ENCODE measurements around the gene PTPRC.

The PTPRC gene

DNA sequence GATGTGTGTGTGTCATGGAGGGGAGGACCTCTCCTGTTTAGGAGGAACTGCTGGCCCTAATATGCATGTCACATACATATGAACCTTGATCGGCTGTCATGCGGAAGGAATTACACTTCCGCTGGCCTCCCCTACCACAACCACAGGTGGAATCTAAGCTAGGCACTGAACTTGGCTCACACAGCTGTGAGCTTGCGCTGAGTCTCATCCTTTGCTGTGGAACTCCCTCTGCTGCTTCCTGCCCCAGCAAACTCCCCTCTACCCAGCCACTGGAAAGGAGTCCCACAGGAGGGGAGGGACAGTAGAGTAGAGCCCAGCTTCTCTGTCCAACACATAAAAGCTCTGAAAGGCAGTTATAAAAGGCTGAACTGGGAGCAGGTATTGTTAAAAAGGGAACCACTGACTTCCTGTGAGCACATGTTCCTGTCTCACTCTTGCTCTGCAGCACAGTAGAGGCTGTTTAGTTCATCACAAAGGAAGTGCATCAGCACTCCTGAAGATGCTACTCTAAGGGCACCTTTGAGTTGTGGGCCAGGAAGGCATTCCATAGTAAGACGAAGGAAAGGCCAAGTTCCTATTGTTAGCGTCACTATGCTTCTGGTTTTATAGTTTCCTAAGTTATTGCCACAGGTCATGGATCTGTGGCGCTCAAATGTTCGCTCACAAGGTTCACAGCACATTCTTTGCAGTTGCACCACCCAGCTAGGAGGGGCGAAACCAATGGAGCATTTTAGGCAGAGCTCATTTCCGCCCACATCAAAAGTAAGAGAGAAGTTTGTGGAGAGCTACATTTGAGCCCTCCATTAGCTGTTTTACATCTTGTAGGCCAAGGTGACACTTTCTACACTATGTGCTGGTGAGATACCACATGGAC, 17.7 kb upstream of the PTPRC start:
- no peak for DNase-seq (ENCODE audit: low read depth)

DNA sequence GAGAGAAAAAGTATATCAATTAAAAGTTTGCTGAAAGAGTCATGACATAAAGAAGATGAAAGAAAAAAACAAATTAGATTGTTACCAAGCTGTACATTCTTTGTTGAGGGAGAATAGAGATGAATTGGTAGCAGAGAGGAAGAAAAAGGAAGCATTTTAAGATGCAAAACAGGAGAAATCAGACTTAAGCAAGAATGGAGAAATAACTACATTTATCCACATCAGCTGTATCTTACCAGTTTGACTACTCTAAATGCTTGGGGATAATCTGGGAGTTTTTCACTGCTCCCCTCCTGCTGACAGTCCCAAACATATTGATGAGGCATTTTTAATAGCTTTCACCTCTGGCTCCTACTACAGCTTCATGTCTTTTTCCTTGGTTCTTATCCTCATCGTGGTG, 16.8 kb upstream of the PTPRC start:
- no peak for DNase-seq (ENCODE audit: low read depth)

DNA sequence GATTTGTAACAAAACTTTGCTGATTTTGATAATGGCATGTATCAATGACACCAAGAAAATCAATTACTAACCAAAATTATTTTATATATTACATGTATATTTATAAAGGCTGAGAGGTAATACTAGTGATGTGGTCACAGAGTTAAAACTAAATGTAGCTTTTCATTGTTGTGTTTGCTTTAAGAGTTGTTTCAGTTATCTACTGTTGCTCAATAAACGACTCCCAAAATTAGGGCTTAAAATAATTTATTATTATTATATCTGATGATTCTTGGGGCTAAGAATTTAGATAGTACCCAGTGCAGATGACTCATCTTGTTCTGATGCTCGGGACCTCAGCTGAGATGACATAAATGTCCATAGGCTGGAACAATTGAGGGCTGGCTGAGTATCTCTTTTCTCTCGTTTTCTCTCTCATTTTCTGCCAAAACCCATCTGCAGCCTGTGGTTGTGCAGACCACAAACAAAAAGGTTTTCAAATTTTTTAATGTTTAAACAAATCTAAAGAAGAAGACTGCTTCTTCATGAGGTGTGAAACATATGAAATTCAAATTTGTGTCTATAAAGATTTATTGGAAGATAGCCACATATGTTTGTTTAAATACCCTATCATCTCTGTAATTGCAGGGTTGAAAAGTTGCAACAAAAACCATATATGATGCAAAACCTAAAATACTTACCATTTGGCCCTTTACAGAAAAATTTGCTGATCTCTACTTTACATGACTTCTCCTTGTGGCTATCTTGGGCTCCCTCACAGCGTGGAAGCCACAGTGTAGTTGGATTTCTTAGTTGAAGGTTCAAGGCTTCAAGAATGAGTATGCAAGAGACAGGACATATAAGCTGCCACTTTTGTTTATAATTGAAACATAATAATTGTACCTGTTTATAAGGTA, 14.8 kb upstream of the PTPRC start:
- DNase-seq (ENCODE audit: low read depth): no peak

DNA sequence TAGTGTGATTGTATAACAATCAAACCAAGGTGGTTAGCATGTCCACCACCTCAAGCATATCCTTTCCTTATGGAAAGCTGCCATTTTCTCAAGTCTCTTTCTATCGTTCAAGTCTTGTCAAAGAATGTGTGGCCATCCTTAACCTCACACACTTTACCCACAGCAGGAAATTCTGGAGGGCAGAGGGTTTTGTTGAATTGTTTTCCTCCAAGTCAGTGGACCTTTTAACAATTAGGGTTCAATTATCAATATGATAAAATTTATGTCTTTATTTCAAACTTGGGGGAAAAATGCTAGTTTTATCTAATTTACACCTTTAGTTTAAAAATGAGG, 14.2 kb upstream of the PTPRC start:
- DNase-seq (ENCODE audit: low read depth): no peak

DNA sequence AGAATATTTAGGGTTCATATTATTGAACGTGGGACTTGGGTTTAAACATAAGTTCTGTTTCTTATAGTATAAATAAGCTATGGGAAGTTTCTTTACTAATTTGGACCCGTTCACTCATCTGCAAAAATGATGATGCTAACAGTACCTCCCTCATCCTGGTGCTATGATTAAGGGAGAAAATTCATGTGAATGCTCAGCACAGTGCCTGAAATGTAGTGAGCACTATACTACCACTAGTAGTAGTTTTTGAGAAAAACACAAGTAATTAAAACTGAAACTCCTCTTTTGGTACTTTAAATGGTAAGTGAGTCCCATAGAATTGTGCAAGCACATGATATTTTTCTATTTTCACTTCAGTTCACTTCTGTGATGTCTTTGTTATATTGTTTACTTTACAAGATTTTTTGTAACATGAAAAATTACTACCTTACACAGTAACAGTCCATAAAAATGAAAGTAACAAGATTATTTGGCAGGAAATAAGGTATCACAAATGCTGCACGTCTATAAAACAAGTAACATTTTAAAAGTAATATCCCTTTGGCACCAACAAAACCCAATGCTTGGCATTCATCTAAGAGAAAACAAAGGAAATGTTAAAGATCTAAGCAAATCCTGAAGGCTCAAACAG, 11.3 kb upstream of the PTPRC start:
- no peak for DNase-seq (ENCODE audit: low read depth)

DNA sequence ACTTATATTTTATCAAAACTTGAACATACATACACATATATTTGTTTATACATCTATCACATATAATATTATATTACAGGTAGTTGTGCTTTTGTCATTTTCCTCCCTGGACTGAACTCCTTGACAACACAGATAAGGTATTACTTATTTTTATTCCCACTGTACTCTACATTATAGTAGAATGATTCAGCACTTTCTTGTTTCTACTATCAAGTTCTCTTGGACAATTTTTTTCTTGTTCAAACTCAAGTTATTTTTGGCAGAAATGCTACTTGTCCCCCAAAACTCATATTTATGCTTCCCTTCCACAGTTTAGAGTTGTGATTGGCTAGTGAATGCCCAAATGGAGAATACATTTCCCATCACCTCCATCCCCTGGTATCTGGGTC, 10.8 kb upstream of the PTPRC start:
- no peak for DNase-seq (ENCODE audit: low read depth)

DNA sequence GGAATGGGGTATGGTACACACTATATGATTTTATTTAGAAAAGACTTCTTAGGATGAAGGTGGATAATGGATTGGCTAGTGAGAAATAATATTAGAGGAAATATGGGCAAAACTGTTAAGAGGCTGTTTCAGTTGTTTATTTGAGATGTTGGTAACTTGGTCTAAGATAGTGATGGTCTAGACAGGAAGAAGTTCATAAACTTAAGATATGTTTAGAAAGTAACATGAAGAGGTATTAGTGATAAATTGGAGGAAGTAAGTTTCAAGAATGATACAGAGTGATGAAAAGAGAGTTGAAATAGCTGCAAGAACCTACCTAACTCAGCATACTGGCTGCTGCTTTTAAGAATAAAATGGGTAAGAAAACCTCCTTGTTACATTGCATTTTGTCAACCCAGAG, 9.2 kb upstream of the PTPRC start:
- DNase-seq (ENCODE audit: low read depth): no peak

DNA sequence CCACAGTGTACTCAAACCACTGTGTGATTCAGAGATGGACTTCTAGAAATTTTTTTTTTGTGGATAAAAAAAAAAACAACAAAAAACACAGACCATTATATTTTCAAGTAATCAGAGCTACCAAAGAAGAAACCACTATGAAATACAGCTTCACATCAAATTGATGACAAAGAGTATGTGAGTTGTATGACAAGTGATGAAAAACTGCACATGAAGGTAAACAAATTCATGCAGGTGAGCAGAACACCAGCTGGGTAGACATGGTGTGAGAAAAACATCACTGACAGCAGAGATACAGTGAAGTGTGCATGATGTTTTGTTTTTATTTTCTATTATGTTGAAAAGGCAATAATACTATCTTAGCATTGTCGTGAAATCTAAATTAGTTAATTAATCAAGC, 8.0 kb upstream of the PTPRC start:
- DNase-seq (ENCODE audit: low read depth): no peak

DNA sequence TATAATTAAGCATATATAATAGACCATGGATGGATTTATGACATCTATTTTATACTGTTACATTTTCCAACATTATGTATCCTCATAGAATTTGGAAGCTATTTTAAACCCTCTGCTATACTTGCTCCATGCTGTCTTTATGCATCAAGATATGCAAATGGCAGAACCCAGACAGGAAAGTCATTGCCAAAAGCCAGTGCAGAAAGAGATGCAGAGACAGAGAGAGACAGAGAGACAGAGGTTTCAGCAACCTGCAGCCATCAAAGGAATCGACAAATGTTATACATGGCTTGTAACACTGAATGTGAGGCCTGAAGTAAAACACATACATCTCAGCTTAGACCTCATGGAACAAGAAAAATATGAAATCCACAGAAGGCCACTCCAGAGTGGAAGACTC, 7.5 kb upstream of the PTPRC start:
- DNase-seq (ENCODE audit: low read depth): no peak

DNA sequence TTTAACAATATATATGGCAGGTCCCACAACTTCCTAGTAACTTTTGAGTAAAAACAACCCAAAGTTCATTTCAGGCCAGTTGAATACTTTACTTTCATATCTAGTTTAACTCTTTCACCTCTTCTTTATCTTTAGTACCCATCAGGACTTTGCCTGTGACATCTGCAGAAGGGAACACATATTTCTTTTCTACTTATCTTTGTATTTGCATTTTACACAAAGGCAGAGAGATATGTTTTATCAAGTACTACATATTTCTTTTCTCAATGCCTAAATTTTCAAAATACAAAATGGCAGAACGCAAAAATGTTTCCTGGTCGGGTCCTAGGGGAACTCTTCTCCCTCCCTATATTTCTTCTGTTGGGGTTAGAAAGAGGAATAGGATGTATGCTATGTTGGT, 6.8 kb upstream of the PTPRC start:
- DNase-seq (ENCODE audit: low read depth): no peak

DNA sequence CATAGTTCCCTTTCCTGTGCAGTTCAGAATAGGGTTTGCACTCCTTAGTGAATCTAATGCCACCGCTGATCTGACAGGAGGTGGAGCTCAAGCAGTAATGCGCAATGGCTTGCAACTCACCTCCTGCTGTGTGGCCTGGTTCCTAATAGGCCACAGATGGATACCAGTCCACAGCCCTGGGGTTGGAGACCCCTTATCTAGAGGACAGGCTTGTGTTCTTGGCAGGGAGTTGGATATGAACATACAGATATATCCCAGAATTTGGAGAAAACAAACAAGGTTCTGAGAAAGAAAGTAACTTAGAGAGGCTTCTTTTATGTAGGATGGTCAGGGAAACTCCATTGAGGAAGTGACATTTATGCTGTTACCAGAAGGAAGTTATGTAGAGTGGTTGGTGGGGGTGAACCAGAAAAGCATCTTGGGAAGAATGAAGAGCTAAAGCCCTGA, 5.1 kb upstream of the PTPRC start:
- DNase-seq (ENCODE audit: low read depth): no peak

DNA sequence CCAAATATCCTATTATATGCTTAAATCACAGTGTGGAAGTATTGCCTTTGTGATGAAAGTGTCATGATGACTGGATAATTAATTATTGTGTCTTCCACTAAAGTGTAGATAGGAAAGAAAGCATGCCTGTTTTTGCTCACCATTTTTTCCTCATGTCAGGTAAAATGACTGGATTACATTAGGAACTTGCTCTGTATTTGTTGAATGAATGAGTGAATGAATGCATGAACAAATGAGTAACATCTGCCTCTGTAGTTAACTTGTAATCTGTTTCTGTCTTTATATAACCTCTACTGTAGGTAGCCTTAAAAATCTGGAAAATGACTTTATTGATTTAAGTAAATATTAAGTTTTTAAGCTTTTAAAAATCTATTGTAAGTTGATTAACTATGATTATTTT, 2.9 kb upstream of the PTPRC start:
- no peak for DNase-seq (ENCODE audit: low read depth)

DNA sequence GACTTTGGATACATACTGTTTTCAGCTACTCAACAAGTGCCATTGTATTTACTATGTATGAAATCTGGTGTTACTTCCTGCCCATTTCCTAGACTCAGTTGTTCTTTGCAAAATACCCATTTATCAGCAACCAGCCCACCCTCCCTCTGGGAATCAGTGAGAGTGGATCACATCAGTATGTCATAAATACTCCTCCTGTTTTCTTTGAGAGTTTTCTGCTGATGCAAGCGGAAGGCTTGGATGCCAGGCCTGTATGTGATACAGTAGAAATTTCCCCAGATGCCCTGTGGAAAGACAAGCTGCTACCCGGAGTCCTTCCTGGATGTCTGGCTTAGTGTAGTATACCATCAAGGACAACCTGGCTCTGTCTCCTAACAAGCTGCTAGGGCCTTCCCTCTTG, 2.4 kb upstream of the PTPRC start:
- DNase-seq (ENCODE audit: low read depth): no peak

DNA sequence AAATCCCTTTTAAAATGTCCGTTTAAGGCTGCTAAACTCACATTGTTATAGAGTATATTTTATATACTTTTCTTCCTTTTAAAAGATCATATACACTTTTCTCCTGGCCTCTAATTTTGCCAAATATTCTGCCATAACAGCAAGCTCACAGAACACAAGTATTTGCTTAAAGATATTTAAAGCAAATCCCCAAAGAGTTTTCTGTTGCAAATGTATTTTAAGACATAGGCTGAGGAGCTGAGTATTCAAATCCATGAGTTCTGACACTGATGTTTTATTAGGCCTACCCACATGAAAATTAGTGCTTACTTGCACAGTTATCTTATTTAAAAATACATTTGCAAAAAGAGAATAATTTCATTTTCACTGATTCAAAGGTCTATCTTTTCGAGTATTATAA, 1.7 kb upstream of the PTPRC start:
- no peak for DNase-seq (ENCODE audit: low read depth)

DNA sequence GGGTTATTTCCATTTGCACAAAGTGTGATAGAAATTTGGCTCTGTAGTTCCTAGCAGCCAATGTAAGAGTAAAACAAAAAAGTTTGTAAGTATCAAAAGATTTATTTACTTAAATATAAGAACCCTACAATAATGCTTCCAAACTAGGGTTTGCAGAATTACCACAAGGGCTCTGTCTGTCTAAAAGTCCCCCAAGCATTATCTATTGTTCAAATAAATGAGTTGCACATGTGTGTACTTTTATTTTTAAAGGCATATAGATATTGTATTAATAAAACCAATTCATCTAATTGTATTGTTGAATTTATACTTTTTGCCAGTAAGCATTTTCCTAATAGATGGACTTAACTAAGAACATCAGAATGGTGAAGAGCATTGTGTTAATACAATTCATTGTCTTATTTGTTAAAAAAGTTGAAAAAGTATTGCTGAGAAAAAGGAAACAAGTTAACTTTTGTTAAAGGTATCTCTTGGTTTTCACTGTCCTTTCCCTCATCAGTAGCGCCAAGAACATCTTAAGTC, 863 bp upstream of the PTPRC start:
- no peak for DNase-seq (ENCODE audit: low read depth)

DNA sequence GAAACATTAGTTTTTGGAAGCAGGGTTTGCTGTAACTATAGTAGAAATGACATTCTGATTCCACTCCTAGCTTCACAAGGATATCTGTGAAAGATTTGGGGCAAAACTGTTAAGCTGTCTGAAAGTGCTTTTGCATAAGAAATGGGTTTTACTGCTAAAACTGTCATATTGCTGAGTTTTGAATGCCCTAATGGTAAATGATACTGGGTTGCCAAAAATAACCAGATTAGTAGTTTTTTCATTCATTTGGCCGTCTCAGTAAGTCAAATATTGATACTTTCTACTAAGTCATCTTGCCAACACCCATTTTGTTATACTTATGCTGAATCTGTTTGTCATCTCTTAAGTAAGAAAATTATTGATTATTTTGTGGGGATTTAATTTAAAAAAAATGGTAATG, 399 bp upstream of the PTPRC start:
- DNase-seq (ENCODE audit: low read depth): no peak

DNA sequence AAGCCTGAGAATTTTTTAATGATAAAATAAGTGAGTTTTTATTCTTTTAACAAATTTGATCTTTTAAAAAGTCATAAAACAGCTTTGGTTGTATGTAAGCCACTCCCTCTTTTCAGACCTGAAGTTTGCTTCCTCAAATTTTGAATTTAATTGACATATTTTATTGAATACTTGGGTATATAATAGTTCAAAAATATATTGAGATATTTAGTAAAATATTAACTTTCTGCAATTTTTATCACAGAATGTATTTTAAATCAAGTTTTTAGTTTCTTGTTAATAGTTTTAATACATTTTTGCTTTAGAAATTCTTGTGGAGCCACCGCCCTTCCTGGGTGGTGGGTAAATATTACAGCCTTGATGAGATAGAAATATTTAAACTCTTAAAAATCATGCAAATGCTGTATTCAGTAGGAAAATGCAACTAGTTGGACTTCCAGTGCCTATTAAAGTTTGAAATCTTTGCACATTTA, 867 bp downstream of the PTPRC start:
- DNase-seq (ENCODE audit: low read depth): no peak

DNA sequence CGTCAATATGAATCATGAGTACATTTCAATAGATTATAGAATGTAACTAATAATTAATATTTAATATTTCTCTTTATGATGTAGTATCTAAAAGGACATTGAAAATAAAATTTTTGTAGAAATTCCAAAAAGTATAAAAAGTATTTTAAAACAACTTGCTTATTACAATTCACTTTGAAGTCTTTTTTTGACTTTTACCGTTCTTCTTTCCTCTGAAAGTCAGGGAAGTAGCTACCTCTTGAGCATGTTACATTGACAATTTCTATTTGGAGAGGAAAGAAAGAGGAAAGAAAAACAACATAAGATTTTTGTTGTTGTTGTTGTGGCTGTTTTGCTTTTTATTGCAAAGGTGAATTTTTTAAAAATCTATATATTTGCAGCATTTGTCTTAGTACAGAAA, 1.3 kb downstream of the PTPRC start:
- no peak for DNase-seq (ENCODE audit: low read depth)

DNA sequence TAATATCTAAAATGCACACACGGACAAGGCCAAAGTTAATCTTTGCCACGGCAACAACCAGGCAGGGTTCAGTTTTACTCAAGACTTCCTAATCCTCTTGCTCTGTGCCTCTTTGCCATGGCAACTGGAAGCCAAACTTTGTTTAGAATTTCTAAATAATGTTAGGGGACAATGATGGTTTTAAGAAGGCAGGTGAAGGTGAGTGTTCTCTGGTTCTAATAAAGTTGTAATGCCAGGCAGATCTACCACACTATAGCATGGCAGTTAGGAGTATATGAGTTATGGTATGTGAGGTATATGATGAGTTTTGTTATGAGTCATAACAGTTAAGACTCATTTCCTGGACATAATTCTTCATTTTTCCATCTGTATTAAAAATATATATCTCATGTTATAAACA, 2.7 kb downstream of the PTPRC start:
- no peak for DNase-seq (ENCODE audit: low read depth)

DNA sequence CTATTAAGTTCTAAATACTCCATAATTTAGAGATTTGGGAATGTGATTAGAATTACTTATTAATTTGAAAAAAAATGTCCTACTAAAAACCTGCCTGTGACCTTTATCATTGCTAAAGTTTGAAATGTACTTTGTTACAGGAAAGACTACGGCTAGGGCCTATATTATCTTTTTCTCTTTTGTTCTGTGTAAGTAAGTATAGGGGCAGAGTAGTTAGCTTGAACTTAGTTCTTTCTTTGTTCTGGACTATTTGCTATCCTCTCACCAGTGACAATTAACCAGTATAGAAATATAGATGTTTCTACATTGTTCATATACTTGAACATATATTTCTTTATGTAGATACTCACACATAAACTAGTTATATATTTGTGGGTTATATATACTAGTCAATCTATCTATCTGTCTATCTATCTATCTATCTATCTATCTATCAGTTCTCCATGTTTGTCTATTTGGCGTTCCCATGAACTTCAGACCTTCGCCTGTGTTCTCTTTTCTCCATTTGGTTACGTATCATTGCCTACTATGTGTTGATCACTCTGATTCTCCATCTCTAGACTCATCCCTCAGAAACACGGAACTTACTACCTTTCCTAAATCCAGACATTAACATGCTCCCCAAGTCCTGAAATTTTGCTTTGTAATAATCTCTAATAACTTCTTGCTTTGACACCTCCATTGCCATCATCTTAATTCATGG, 3.3 kb downstream of the PTPRC start:
- DNase-seq (ENCODE audit: low read depth): no peak

DNA sequence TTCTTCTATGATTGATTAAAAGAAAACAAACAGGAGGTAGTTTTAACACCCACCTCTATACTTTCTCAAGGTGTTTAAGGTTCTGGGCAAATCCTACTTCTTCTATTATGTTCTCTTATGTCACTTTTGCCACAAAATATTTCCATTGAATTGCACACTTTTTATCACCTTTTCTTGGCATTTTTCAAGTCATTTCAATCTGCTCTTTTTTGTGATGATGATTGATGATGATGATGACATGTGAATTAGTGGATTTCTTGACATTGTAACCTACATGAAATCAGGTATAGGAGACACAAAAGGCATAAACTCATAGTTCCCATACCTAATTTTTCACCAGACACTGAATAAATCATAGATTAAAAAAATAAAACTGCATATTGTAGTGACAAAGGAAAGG, 4.1 kb downstream of the PTPRC start:
- no peak for DNase-seq (ENCODE audit: low read depth)

DNA sequence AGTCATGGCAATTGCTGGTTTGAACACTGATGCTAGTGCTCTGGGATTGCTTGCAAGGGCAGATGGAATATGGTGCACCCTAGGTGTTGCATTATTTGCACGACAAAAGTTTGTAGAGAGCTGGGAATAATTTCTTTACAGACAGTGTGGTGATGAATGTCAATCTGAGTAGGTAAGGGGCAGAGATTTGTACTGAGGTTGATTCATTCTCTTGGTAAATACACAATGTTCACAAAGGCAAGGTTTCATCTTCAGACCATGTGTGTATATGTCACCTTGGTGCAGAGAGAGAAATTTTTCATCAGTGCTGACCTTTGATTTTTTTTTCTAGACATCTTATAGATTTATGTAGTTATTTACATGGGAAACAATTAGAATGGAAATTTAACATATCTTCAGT, 5.0 kb downstream of the PTPRC start:
- no peak for DNase-seq (ENCODE audit: low read depth)
